CD4-positive, CD25-positive, alpha-beta regulatory T cell (primary cell): ENCODE measurements around the gene ATP6V0D1. TPM values are rescaled to one million over a fixed set of nuclear protein-coding genes. Genes with fewer than 3 reads are reported as not detected.

Experiments used
- ATAC-seq, 2 donors: fragments of 150-1000 bp; cut with Tn5 transposase; one replicate each; pipeline ENCODE4 v1.10.0; 2021; ENCODE audit warnings: low read depth in 2 of 2, moderate number of reproducible peaks in 2 of 2, moderate library complexity in 1 of 2
- DNase-seq, 3 donors: peaks; one replicate each; pipeline versions ENCODE4 v3.0.0 to v3.0.0-alpha.2; 2012 to 2022; ENCODE audit warnings: mixed read lengths in 1 of 3
- H3K27ac ChIP-seq: one replicate; pipeline ENCODE4 v1.7.0; 2013; ENCODE audit warnings: mild to moderate bottlenecking, low read length; ENCODE audit not compliant: insufficient read depth, poor library complexity, severe bottlenecking
- H3K27me3 ChIP-seq: one replicate; pipeline ENCODE4 v1.7.0; 2013; ENCODE audit warnings: low read length; ENCODE audit not compliant: control insufficient read depth, insufficient read depth
- H3K36me3 ChIP-seq: one replicate; pipeline ENCODE4 v1.7.0; 2013; ENCODE audit warnings: mild to moderate bottlenecking, low read length, moderate library complexity; ENCODE audit not compliant: control insufficient read depth, insufficient read depth
- H3K4me1 ChIP-seq: 2 replicates; pipeline ENCODE4 v1.7.0; 2013; ENCODE audit warnings: mild to moderate bottlenecking, low read length; ENCODE audit not compliant: insufficient read depth, control insufficient read depth, poor library complexity, severe bottlenecking
- H3K4me3 ChIP-seq: one replicate; pipeline ENCODE4 v1.7.0; 2013; ENCODE audit warnings: low read depth, mild to moderate bottlenecking, low read length, moderate library complexity
- H3K9me3 ChIP-seq, 2 experiments: 1 replicate in 1 of 2; 2 replicates in 1 of 2; pipeline ENCODE4 v1.7.0; 2013; ENCODE audit warnings: low read length in 2 of 2, mild to moderate bottlenecking in 1 of 2, moderate library complexity in 1 of 2; ENCODE audit not compliant: control insufficient read depth in 2 of 2
- H3K27ac Mint-ChIP-seq, 3 donors: one replicate each; pipeline ENCODE4 v1.8.0; 2020 to 2022; ENCODE audit warnings: mild to moderate bottlenecking in 3 of 3, mixed read lengths in 3 of 3, moderate library complexity in 2 of 3
- H3K27me3 Mint-ChIP-seq: one replicate; pipeline ENCODE4 v1.8.0; 2022; ENCODE audit warnings: mild to moderate bottlenecking, mixed read lengths
- H3K36me3 Mint-ChIP-seq: one replicate; pipeline ENCODE4 v1.8.0; 2020; ENCODE audit warnings: mixed read lengths
- H3K4me1 Mint-ChIP-seq, 4 donors: one replicate each; pipeline ENCODE4 v1.8.0; 2020 to 2022; ENCODE audit warnings: mixed read lengths in 4 of 4, mild to moderate bottlenecking in 1 of 4
- H3K4me3 Mint-ChIP-seq, 4 donors: one replicate each; pipeline ENCODE4 v1.8.0; 2020 to 2022; ENCODE audit warnings: mild to moderate bottlenecking in 4 of 4, mixed read lengths in 4 of 4, moderate library complexity in 3 of 4
- H3K9me3 Mint-ChIP-seq, 7 donors: one replicate each; pipeline ENCODE4 v1.8.0; 2020 to 2022; ENCODE audit warnings: mixed read lengths in 7 of 7, mild to moderate bottlenecking in 3 of 7, moderate library complexity in 2 of 7
- polyA plus RNA-seq, 4 donors: library from polyadenylated mRNA; unstranded; fragments of 300-500 nt; fragmentation: Illumina TruSeq; gene quantifications; one replicate each; pipeline ENCODE4 v1.2.3, GENCODE V29; 2021
- total RNA-seq: library from RNA; stranded (reverse); gene quantifications from one replicate; pipeline ENCODE4 v1.2.3, GENCODE V29; 2022

ATP6V0D1 gene
- total and polyA plus RNA-seq, 5 donors from 2014 or later: 92.5 to 141 (median 127) TPM

- DNase-seq (no peak), ATAC-seq (no peak)
- no peak overlapping the region for H3K27ac ChIP-seq
- H3K4me1 Mint-ChIP-seq: peaks cover 0 to 4% (median 0%) of the 10 kb centered on the region in 4 donors
- no peak overlapping the region for H3K4me3 ChIP-seq
- H3K36me3 ChIP-seq: no peaks in the 10 kb centered on the region
- H3K4me1 ChIP-seq: peaks cover under 1% of the 10 kb centered on the region
- peaks cover 2% of the 10 kb centered on the region for H3K27me3 ChIP-seq
- no peak overlapping the region for H3K27ac Mint-ChIP-seq
- H3K27me3 Mint-ChIP-seq: peaks cover 24% of the 10 kb centered on the region
- H3K4me3 Mint-ChIP-seq: no peak overlapping the region
- peaks cover 0 to 1% (median 0%) of the 10 kb centered on the region in 7 donors for H3K9me3 Mint-ChIP-seq
- no peaks in the 10 kb centered on the region for H3K9me3 ChIP-seq
- H3K36me3 Mint-ChIP-seq: no peaks in the 10 kb centered on the region
Measured at GRCh38 chr16:67388191-67388590, 92.8 kb downstream of the ATP6V0D1 start.

Other genes with a start within 250 kb of the ATP6V0D1 start
- 34.5 TPM for gene FHOD1, start 233.7 kb downstream of the ATP6V0D1 start, total RNA-seq
- 1 to 10 TPM; 1.9 to 4.5 (median 3.4) TPM for gene FHOD1, start 233.7 kb downstream of the ATP6V0D1 start, polyA plus RNA-seq
- 1.3 TPM for gene SLC9A5, start 232.2 kb downstream of the ATP6V0D1 start, total RNA-seq
- gene SLC9A5, start 232.2 kb downstream of the ATP6V0D1 start, polyA plus RNA-seq: not detected
- 10.0 TPM for gene PLEKHG4, start 201.6 kb downstream of the ATP6V0D1 start, total RNA-seq
- 1 to 10 TPM; 1.4 to 5.3 (median 2.8) TPM for gene PLEKHG4, start 201.6 kb downstream of the ATP6V0D1 start, polyA plus RNA-seq
- not detected for gene KCTD19, start 154.4 kb downstream of the ATP6V0D1 start, total RNA-seq
- not detected for gene KCTD19, start 154.4 kb downstream of the ATP6V0D1 start, polyA plus RNA-seq
- not detected for gene LRRC36, start 154.3 kb downstream of the ATP6V0D1 start, total RNA-seq
- gene LRRC36, start 154.3 kb downstream of the ATP6V0D1 start, polyA plus RNA-seq: not detected
- gene TPPP3, start 87.7 kb downstream of the ATP6V0D1 start, total RNA-seq: not detected
- gene TPPP3, start 87.7 kb downstream of the ATP6V0D1 start, polyA plus RNA-seq: not detected
- gene ZDHHC1, start 64.7 kb downstream of the ATP6V0D1 start, total RNA-seq: not detected
- under 1 TPM in 1 of 4 donors, not detected in 3; 0.60 TPM for gene ZDHHC1, start 64.7 kb downstream of the ATP6V0D1 start, polyA plus RNA-seq
- gene HSD11B2, start 50.0 kb downstream of the ATP6V0D1 start, total RNA-seq: not detected
- gene HSD11B2, start 50.0 kb downstream of the ATP6V0D1 start, polyA plus RNA-seq: not detected
- gene AGRP, start 2.4 kb upstream of the ATP6V0D1 start, total RNA-seq: not detected
- gene AGRP, start 2.4 kb upstream of the ATP6V0D1 start, polyA plus RNA-seq: not detected
- 16.6 TPM for gene RIPOR1, start 47.7 kb upstream of the ATP6V0D1 start, total RNA-seq
- gene RIPOR1, start 47.7 kb upstream of the ATP6V0D1 start, polyA plus RNA-seq: 1 to 10 TPM in 3 of 4 donors, under 1 TPM in 1; 0.91 to 3.1 (median 2.1) TPM
- 63.6 TPM for gene CTCF, start 81.4 kb upstream of the ATP6V0D1 start, total RNA-seq
- gene CTCF, start 81.4 kb upstream of the ATP6V0D1 start, polyA plus RNA-seq: 10 to 100 TPM; 44.5 to 80.2 (median 52.9) TPM
- 156 TPM for gene CARMIL2, start 164.0 kb upstream of the ATP6V0D1 start, total RNA-seq
- gene CARMIL2, start 164.0 kb upstream of the ATP6V0D1 start, polyA plus RNA-seq: 10 to 100 TPM in 3 of 4 donors, 1 to 10 TPM in 1; 9.2 to 20.7 (median 12.9) TPM
- 28.7 TPM for gene ACD, start 179.1 kb upstream of the ATP6V0D1 start, total RNA-seq
- 10 to 100 TPM; 29.5 to 36.7 (median 32.5) TPM for gene ACD, start 179.1 kb upstream of the ATP6V0D1 start, polyA plus RNA-seq
- 6.2 TPM for gene PARD6A, start 179.8 kb upstream of the ATP6V0D1 start, total RNA-seq
- gene PARD6A, start 179.8 kb upstream of the ATP6V0D1 start, polyA plus RNA-seq: 10 to 100 TPM; 14.4 to 19.9 (median 18.2) TPM
- 2.4 TPM for gene ENKD1, start 185.6 kb upstream of the ATP6V0D1 start, total RNA-seq
- gene ENKD1, start 185.6 kb upstream of the ATP6V0D1 start, polyA plus RNA-seq: 1 to 10 TPM in 3 of 4 donors, under 1 TPM in 1; 0.65 to 2.9 (median 1.5) TPM
- 3.2 TPM for gene C16orf86, start 185.7 kb upstream of the ATP6V0D1 start, total RNA-seq
- 1 to 10 TPM; 3.9 to 6.8 (median 6.0) TPM for gene C16orf86, start 185.7 kb upstream of the ATP6V0D1 start, polyA plus RNA-seq
- gene GFOD2, start 238.2 kb upstream of the ATP6V0D1 start, total RNA-seq: 11.2 TPM
- gene GFOD2, start 238.2 kb upstream of the ATP6V0D1 start, polyA plus RNA-seq: 10 to 100 TPM in 3 of 4 donors, 1 to 10 TPM in 1; 9.0 to 12.1 (median 11.6) TPM